ENCODE data around the gene CNTNAP2. TPM values are rescaled to one million over a fixed set of nuclear protein-coding genes. Genes with fewer than 3 reads are reported as not detected.

CNTNAP2 gene
- total RNA-seq, 2 experiments from 2014 or later: not detected

DNA sequence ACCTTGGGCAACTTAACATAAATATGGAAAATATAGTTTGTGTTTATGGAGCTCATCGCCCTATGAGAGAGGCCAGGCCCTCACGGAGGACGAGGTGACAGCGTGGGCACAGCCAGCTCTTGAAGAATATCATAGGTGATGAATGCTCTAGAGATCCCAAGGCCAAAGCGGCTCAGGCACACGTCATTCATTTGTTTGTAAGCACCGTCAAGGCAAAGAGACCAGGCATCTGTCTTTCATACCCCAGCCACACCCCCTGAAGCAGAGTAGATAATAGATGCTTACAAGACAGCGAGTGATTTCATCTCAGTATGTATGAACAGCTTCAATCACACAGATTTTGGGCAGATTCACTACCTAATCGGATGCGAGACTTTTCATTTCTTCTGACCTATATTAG, 2231.9 kb downstream of the CNTNAP2 start:
- no peaks in the 10 kb centered on the region for H3K36me3 Mint-ChIP-seq
- POLR2A ChIA-PET: no interaction called here

DNA sequence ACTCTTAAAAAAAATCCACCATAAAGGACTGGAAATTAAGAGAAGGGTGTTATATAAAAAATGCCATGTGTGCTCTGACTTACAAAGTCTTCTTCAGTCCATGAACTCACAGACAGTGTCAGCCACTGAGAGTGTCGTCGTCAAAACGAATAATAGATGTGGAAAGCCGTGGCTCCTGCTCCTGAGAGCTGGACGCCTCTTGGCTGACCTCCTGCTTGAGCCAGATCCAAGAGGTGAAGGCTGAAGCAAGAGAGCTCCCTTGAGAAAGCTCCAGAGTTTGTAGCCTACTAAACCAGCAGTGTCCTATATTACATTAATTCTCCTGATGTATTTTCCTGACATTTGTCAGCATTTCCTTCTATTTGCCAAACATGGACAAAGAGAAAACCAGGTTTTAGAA, 2239.7 kb downstream of the CNTNAP2 start:
- POLR2A ChIA-PET: no interaction called here

More for the DNA sequence above, 2231.9 kb downstream of the CNTNAP2 start:
- Mint-ChIP-seq H3K4me1 (no peaks in the 10 kb centered on the region), H3K27ac (no peak overlapping the region), H3K9me3 (no peaks in the 10 kb centered on the region), H3K4me3 (no peak overlapping the region), H3K27me3 (peaks cover 6% of the 10 kb centered on the region)
- DNase-seq (no peak), ATAC-seq (ENCODE audit: low read depth) (no peak)

DNA sequence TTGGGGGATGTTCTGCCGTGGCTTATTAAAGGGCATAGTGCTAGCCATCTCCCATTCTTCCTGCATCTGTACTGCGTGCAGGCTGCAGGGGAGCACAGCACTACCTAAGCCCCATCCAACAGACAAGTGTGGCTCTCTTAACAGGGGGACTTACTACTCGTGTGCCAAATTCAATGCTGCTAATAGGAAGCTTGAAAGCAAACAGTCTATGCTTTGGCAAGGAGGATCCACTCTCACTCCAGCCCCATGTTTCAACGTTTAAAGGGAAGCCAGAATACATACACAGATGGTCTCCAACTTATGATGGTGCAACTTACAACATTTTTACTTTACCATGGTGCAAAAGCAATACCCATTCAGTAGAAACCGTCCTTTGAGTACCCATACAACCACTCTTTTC, 2245.9 kb downstream of the CNTNAP2 start:
- POLR2A ChIA-PET: no interaction called here
- Mint-ChIP-seq H3K4me1 (no peaks in the 10 kb centered on the region), H3K27me3 (peaks cover 5% of the 10 kb centered on the region), H3K9me3 (peaks cover 2% of the 10 kb centered on the region), H3K4me3 (no peak overlapping the region), H3K27ac (no peak overlapping the region), H3K36me3 (no peaks in the 10 kb centered on the region)
- ATAC-seq (ENCODE audit: low read depth) (no peak), DNase-seq (no peak)

More for the DNA sequence above, 2239.7 kb downstream of the CNTNAP2 start:
- no peaks in the 10 kb centered on the region for H3K9me3 Mint-ChIP-seq
- H3K27me3 Mint-ChIP-seq: peaks cover 10% of the 10 kb centered on the region
- no peak overlapping the region for H3K4me3 Mint-ChIP-seq
- no peak for DNase-seq
- H3K36me3 Mint-ChIP-seq: no peaks in the 10 kb centered on the region
- H3K4me1 Mint-ChIP-seq: no peaks in the 10 kb centered on the region
- no peak for ATAC-seq (ENCODE audit: low read depth)
- no peak overlapping the region for H3K27ac Mint-ChIP-seq

DNA sequence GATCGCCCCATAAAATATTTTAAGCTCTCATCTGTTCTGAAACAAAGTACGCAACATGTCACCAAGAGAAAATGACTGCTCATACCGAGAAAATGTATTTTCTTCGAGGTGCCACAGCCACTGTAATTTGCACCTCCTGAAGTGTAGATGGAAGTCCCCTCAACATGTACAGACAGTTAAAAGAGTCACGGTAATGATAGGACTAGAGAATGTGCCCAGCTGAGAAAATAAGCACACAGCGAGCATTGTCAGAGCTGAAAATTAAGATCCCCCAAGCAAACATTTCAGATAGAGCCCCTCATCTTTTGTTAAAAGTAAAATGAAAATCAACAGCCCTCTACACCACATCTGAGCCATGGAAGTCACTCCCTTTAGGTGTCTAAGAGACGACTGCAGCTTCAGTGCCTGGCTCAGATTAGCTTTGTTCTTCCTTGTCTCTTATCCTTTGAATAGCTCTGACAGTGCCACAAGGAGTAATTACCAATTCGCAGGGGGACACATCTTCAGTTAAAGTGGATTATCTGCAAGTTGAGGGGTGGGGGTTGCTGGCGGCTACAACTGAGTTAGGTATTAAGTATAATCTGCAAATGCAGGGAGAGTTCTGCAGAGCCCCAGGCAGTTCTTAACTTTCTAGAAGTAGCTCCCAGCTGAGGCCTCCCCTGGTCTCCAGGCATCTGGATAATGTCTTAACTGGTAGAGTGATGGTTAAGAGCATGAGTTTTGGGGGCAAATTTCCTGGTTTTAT, 2251.3 kb downstream of the CNTNAP2 start:
- Mint-ChIP-seq H3K4me1 (no peaks in the 10 kb centered on the region), H3K4me3 (no peak overlapping the region), H3K27ac (no peak overlapping the region), H3K9me3 (peaks cover 2% of the 10 kb centered on the region), H3K36me3 (no peaks in the 10 kb centered on the region), H3K27me3 (no peaks in the 10 kb centered on the region)
- ATAC-seq (ENCODE audit: low read depth) (no peak), DNase-seq (no peak)
- POLR2A ChIA-PET: no interaction called here

DNA sequence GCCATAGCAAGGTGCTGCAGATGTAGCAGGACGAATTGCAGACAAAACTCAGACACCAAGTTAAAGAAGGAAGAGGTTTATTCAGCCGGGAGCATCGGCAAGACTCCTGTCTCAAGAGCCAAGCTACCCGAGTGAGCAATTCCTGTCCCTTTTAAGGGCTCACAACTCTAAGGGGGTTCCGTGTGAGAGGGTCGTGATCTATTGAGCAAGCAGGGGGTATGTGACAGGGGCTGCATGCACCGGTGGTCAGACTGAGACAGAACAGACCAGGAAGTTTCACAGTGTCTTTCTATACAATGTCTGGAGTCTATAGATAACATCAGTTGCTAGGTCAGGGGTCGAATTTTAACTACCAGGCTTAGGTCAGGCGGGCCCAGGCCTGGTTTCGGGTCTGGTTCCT, 2252.0 kb downstream of the CNTNAP2 start:
- DNase-seq: no peak
- Mint-ChIP-seq H3K27me3 (no peaks in the 10 kb centered on the region), H3K4me3 (no peak overlapping the region), H3K27ac (no peak overlapping the region), H3K36me3 (no peaks in the 10 kb centered on the region), H3K9me3 (peaks cover 2% of the 10 kb centered on the region), H3K4me1 (no peaks in the 10 kb centered on the region)
- POLR2A ChIA-PET: no interaction called here
- ATAC-seq (ENCODE audit: low read depth): no peak

DNA sequence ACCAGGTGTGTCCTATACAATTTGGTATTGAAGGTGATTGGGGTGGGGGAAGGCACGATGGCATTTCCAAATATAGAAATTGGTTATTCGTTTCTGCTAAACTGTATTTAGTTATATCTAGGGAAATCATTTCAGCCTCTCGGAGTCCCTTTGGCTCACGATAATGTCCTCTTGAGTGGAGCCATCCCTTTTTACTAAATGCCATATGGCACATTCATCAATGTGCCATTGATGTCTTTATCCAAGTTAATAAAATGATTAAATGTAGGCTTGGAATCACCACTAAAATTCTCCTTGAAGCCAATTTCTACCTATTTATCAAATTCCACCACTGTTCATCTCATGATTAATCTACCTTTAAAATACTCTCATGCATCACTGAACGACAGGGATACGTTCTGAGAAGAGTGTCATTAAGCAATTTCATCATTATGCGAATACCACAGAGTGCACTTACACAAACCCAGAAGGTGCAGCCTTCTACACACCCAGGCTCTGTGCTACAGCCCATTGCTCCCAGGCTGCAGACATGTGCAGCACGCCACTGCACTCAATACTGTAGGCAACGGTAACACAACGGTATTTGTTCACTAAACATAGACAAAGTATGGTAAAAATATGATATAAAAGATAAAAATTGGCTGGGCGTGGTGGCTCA, 2254.8 kb downstream of the CNTNAP2 start:
- H3K36me3 Mint-ChIP-seq: no peaks in the 10 kb centered on the region
- no peaks in the 10 kb centered on the region for H3K27me3 Mint-ChIP-seq
- H3K4me3 Mint-ChIP-seq: no peak overlapping the region
- DNase-seq: no peak
- H3K27ac Mint-ChIP-seq: no peak overlapping the region
- ATAC-seq (ENCODE audit: low read depth): no peak
- POLR2A ChIA-PET: no interaction called here
- peaks cover under 1% of the 10 kb centered on the region for H3K9me3 Mint-ChIP-seq
- no peaks in the 10 kb centered on the region for H3K4me1 Mint-ChIP-seq

DNA sequence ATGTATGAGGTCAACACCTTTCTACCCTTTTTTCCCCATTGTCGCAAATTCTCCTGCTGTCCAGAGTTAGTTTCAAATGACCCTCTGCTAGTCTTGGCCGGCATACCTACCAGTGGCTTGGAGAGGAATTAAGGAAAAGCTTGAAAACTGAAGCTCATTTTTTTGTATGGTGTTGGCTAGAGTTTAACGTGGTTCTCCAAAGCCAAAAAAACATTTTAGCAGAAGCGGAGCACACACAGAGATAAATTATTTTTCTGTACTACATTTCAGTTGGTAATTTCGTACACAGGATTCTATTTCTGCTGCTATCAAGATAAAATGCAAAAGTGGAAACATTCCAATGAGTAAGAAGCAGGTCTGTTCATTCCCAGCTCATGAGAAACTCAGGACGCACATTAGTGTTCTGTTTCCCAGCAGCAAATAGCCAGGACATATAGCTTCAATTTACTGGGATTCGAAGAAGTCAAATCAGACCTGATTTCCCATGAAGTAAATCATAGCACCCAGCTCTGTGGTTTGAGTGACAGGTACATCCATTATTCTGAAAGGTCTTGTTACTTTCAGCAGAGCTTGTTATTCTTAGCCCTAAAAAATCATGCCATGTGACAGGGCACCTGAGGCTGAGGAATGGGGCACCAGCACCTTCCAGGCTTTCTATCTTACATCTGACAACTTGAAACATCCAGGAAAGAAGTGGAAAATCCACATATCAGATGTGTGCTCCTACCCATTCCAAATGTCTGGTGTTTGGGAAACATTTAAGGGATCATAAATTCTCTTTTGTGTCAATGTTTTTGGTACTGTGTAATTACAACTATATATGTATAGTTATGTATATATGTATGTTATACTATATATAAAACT, 2258.0 kb downstream of the CNTNAP2 start:
- H3K9me3 Mint-ChIP-seq: no peaks in the 10 kb centered on the region
- DNase-seq: no peak
- no peaks in the 10 kb centered on the region for H3K4me1 Mint-ChIP-seq
- ATAC-seq (ENCODE audit: low read depth): no peak
- H3K27me3 Mint-ChIP-seq: no peaks in the 10 kb centered on the region
- no peak overlapping the region for H3K27ac Mint-ChIP-seq
- no peak overlapping the region for H3K4me3 Mint-ChIP-seq
- H3K36me3 Mint-ChIP-seq: no peaks in the 10 kb centered on the region
- POLR2A ChIA-PET: no interaction called here

DNA sequence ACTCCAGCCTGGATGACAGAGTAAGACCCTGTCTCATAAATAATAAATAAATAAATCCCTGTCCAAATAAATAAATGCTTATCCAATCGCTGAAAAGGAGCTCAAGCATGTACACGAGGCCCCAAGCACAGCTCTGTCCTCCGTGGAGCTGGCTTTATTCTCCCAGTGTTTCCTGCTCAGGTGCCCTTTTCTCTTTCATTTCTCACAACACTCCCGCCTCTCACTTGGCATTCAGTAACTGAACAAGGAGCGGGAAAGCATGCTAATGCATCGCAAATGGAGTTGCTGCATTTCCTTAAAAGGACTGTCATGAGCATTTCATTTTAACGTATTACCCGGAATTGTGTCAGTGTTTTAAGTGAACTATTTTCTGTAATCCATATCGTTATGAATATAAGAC, 2263.1 kb downstream of the CNTNAP2 start:
- Mint-ChIP-seq H3K4me3 (no peak overlapping the region), H3K9me3 (no peaks in the 10 kb centered on the region), H3K4me1 (no peaks in the 10 kb centered on the region), H3K27me3 (no peaks in the 10 kb centered on the region), H3K27ac (no peak overlapping the region), H3K36me3 (no peaks in the 10 kb centered on the region)
- ATAC-seq (ENCODE audit: low read depth) (no peak), DNase-seq (no peak)
- POLR2A ChIA-PET: no interaction called here

DNA sequence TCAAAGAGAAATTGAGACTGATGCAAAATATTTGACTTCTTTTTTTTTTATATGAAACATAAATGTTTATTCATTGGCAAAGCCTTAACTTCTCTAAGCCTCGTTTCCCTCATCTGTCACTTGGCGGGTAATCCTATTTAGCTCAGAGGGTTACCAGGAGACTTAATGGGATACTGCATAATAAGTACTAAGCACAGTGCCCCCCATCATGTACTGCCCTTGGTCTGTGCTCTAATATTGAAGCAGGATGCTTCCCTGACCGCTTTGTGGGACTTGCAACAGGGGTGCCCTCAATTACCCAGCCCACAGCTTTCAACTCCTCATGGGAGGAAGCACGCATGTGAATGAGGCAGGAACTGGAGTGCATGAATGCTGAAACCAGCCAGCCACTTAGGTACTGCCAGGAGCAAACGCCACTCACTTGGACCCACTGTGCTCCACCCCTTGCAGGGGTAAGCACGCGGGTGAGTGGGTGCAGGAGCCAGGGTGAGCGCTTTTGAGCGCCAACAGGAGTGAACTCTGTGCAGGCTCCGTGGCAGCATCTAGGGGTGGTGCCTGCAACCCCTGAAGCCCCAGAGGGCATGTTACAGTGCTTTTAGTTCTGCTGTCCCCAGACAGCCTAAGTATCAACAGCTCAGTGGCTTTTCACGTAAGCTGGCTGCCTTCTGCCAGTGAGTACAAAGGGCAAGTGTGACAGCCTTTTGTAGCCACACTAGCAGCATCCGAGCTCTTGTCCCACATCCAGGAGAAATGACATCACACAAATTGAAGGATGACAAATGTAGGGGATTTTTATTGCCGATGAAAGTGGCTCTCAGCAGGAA, 2264.2 kb downstream of the CNTNAP2 start:
- ATAC-seq (ENCODE audit: low read depth) (no peak), DNase-seq (no peak)
- H3K36me3 Mint-ChIP-seq: no peaks in the 10 kb centered on the region
- no peaks in the 10 kb centered on the region for H3K27me3 Mint-ChIP-seq
- no peak overlapping the region for H3K27ac Mint-ChIP-seq
- no peak overlapping the region for H3K4me3 Mint-ChIP-seq
- H3K9me3 Mint-ChIP-seq: no peaks in the 10 kb centered on the region
- POLR2A ChIA-PET: no interaction called here
- no peaks in the 10 kb centered on the region for H3K4me1 Mint-ChIP-seq

DNA sequence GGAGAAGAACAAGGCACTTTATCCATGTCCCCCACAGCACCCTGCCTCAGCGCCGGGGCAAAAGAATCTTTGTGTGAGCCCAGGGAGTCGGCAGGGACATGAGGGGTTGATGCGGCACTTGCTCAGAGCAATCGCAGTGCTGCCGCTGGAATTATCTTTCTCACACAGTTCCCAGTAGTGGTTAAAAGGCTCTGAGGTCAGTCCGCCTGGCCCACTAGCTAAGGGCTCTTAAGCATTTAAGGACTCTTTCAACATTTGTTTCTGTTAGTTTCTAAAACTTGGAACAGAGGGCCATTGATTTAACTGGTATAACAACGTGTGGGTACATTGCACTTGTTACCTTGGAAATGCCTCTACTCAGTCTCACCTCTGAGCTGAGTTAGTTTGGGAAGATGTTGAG, 2266.0 kb downstream of the CNTNAP2 start:
- ATAC-seq (ENCODE audit: low read depth): no peak
- Mint-ChIP-seq H3K36me3 (no peaks in the 10 kb centered on the region), H3K9me3 (no peaks in the 10 kb centered on the region), H3K27me3 (peaks cover 11% of the 10 kb centered on the region), H3K4me1 (no peaks in the 10 kb centered on the region), H3K4me3 (no peak overlapping the region), H3K27ac (no peak overlapping the region)
- POLR2A ChIA-PET: no interaction called here
- DNase-seq: no peak

DNA sequence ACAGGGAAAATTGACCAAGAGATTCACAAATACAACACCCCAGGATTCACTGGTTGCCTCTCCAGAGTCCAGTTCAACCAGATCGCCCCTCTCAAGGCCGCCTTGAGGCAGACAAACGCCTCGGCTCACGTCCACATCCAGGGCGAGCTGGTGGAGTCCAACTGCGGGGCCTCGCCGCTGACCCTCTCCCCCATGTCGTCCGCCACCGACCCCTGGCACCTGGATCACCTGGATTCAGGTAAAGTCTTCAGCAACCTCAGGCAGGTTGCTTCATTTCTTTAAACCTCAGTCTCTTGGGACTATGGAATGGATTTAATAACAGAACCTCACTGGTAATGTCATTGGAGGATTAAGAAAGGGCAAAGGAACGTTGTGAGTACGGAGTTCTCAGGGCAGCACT, 2267.1 kb downstream of the CNTNAP2 start:
- H3K27me3 Mint-ChIP-seq: peaks cover 11% of the 10 kb centered on the region
- DNase-seq (no peak), ATAC-seq (ENCODE audit: low read depth) (no peak)
- H3K9me3 Mint-ChIP-seq: no peaks in the 10 kb centered on the region
- POLR2A ChIA-PET: no interaction called here
- no peaks in the 10 kb centered on the region for H3K36me3 Mint-ChIP-seq
- no peak overlapping the region for H3K4me3 Mint-ChIP-seq
- no peaks in the 10 kb centered on the region for H3K4me1 Mint-ChIP-seq
- H3K27ac Mint-ChIP-seq: no peak overlapping the region

DNA sequence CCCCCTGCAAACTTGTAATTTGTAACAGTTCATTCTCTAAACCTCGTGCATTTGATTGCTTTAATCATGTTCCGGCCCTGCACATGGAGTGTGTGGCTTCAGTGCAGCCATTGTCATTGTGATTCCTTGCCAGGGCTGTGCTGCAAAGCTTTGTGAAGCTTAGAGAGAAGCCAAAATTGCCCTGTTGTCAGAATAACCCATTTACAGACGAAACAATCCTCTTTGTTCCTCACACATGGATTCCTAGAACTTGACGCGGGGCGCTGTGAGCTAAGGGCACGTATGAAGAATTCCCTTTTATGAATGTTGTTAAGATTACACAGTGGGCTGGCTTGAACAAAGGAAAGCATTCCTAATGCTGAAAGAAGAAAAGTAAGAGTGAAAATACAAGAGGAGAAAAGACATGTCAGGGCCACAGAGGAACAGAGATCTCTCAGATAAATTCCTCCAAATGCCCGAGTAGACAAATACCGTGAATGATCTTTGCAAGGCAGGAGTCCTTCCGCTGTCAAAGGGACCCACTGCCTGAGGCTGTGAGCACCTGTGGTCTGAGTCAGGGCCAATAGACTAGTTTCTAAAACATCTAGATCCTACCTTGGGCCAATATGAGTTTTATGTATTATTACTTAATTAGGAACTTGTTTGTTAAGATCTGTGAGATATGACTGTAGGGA, 2268.5 kb downstream of the CNTNAP2 start:
- Mint-ChIP-seq H3K27me3 (peaks cover 13% of the 10 kb centered on the region), H3K36me3 (no peaks in the 10 kb centered on the region), H3K27ac (no peak overlapping the region), H3K4me1 (no peaks in the 10 kb centered on the region), H3K4me3 (no peak overlapping the region), H3K9me3 (no peaks in the 10 kb centered on the region)
- POLR2A ChIA-PET: no interaction called here
- ATAC-seq (ENCODE audit: low read depth) (no peak), DNase-seq (no peak)

DNA sequence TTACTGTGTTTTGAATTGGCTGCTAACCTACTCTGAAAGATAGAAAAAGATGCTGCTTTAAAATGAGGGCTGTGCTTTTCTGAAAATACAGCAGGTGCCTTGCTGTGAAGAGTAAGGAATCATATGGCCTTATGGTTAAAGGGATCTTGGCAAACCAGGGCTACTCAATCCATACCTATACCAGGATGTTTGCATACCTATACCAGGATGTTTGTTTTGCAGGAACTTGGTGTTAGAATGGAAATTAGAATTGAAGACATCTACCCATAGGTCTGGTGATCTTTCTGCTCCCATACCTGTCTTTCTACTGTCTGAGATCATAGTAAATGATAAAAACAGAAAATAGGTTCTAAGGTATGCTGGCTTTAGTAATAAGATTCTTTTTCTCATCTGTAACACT, 2273.8 kb downstream of the CNTNAP2 start:
- POLR2A ChIA-PET: no interaction called here
- DNase-seq (no peak), ATAC-seq (ENCODE audit: low read depth) (no peak)
- no peaks in the 10 kb centered on the region for H3K36me3 Mint-ChIP-seq
- peaks cover 18% of the 10 kb centered on the region for H3K27me3 Mint-ChIP-seq
- H3K4me1 Mint-ChIP-seq: no peaks in the 10 kb centered on the region
- H3K9me3 Mint-ChIP-seq: no peaks in the 10 kb centered on the region
- no peak overlapping the region for H3K4me3 Mint-ChIP-seq
- no peak overlapping the region for H3K27ac Mint-ChIP-seq
